RPMI8226 (cell line): ENCODE data around the gene CELSR1.
"Not testable (repeated sequence)": the region's sequence is repeated elsewhere in the genome, so short reads cannot be mapped to it uniquely, and the experiment has no call there.

Experiments used
- DNase-seq: peaks from one replicate; pipeline ENCODE4 v3.0.0-alpha.2; 2015

CELSR1 gene

DNA sequence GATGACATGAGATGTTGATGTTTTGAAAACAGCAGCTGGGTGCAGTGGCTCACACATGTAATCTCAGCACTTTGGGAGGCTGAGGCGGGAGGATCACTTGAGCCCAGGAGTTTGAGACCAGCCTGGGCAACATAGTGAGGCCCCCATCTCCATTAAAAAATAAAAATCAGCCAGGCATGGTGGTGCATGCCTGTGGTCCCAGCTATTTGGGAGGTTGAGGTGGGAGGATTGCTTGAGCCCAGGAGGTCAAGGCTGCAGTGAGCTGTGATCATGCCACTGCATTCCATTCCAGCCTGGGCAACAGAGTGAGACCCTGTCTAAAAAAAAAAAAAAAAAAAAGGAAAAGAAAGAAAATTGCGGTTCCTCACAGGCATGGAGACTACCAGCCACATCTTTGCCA lies 224.6 kb downstream of the CELSR1 start:
- DNase-seq, result not testable (repeated sequence)

DNA sequence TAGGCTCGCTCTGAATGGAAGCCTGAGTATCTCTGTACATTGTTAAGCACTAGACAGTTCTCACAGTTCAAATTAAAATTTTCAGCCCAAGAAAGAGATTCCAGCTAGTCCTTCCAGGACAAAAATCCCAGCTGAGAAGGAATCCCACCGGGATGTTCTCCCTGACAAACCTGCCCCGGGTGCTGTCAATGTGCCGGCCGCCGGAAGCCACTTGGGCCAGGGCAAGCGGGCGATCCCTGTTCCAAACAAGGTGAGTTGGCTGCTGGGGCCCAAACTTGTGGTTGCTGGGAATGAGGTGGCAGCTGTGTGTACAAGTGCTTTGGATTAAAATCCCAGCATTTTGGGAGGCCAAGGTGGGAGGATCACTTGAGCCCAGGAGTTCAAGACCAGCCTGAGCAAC lies 225.4 kb downstream of the CELSR1 start:
- DNase-seq, result no peak
